K562 (cell line): ENCODE results near the gene LCA5L. TPM values are rescaled to one million over a fixed set of nuclear protein-coding genes. Genes with fewer than 3 reads are reported as not detected.

Experiments used
- E2F6 ChIP-seq, 2 experiments: IDR thresholded peaks; 2 replicates each; pipeline ENCODE4 v1.6.1; 2011; ENCODE audit warnings: borderline replicate concordance in 1 of 2, control low read depth in 1 of 2, low read depth in 1 of 2, low read length in 1 of 2, mild to moderate bottlenecking in 1 of 2, mixed read lengths in 1 of 2, moderate library complexity in 1 of 2; ENCODE audit not compliant: insufficient read depth in 1 of 2, insufficient read length in 1 of 2, poor library complexity in 1 of 2, severe bottlenecking in 1 of 2; ENCODE audit errors: extremely low read depth in 1 of 2
- ELF4 ChIP-seq: fragments of 450-650 bp; formaldehyde crosslinking; IDR thresholded peaks from 2 replicates; pipeline ENCODE4 v1.4.0; 2022; ENCODE audit warnings: missing genetic modification characterization
- EZH2 ChIP-seq: IDR thresholded peaks from 2 replicates; pipeline ENCODE4 v1.6.1; 2012; ENCODE audit warnings: low read depth, mild to moderate bottlenecking, inconsistent platforms, low read length, borderline replicate concordance
- ID3 ChIP-seq, 2 experiments: fragments of 250-450 bp in 1 of 2; fragments of 450-650 bp in 1 of 2; sonication (Bioruptor Pico) in 1 of 2; IDR thresholded peaks; 2 replicates each; pipeline versions ENCODE4 v1.6.1 to v1.8.0; 2016 to 2021; ENCODE audit warnings: mild to moderate bottlenecking in 2 of 2, moderate library complexity in 2 of 2, missing compliant biosample characterization in 1 of 2, missing genetic modification characterization in 1 of 2
- KLF6 ChIP-seq: fragments of 250-450 bp; sonication (Bioruptor Pico); IDR thresholded peaks from 2 replicates; pipeline ENCODE4 v1.4.0; 2020; ENCODE audit warnings: mild to moderate bottlenecking, moderate library complexity, borderline replicate concordance
- MIER1 ChIP-seq: fragments of 450-650 bp; IDR thresholded peaks from 2 replicates; pipeline ENCODE4 v1.6.1; 2016; ENCODE audit warnings: antibody characterized with exemption, mild to moderate bottlenecking, low read depth
- MLX ChIP-seq, 2 experiments: fragments of 450-650 bp in 1 of 2; sonication (generic) in 1 of 2; formaldehyde crosslinking; conservative IDR thresholded peaks; 2 replicates each; pipeline versions ENCODE4 v1.4.0 to v1.8.1; 2020 to 2022; ENCODE audit warnings: mild to moderate bottlenecking in 1 of 2, missing genetic modification reagents in 1 of 2
- TAF9B ChIP-seq: fragments of 450-650 bp; IDR thresholded peaks from 2 replicates; pipeline ENCODE4 v1.6.1; 2018; ENCODE audit warnings: mild to moderate bottlenecking; ENCODE audit not compliant: partially characterized antibody
- ZBED1 ChIP-seq: IDR thresholded peaks from 2 replicates; pipeline ENCODE4 v1.6.1; 2014
- ZC3H11A ChIP-seq: IDR thresholded peaks from 2 replicates; pipeline ENCODE4 v1.6.1; 2012; ENCODE audit warnings: low read depth, low read length, improper control_type of control experiment
- ZNF589 ChIP-seq: fragments of 200-800 bp; sonication (Bioruptor generic); IDR thresholded peaks from 2 replicates; pipeline ENCODE4 v1.6.1; 2016; ENCODE audit warnings: low read depth, missing genetic modification characterization, missing compliant biosample characterization
- ZNF740 ChIP-seq, 3 experiments: fragments of 200-800 bp in 1 of 3; sonication (Bioruptor generic) in 1 of 3; sonication (generic) in 1 of 3; formaldehyde crosslinking in 1 of 3; IDR thresholded peaks; 2 replicates each; pipeline versions ENCODE4 v1.6.1 to v1.8.0; 2016 to 2022; ENCODE audit warnings: mild to moderate bottlenecking in 2 of 3, missing compliant biosample characterization in 2 of 3, missing genetic modification characterization in 2 of 3, missing genetic modification reagents in 1 of 3
- polyA plus RNA-seq, 8 experiments: library from polyadenylated mRNA; depleted of rRNA in 4 of 8; stranded (reverse) in 5 of 8; unstranded in 3 of 8; fragments of >200 nt; fragmentation: Nextera tagmentation in 2 of 8; fragmentation: Illumina TruSeq in 1 of 8; extraction: Ambion mirVana in 2 of 8; extraction: Trizol in 1 of 8; gene quantifications; 2 replicates each; pipeline versions ENCODE4 v1.2.1 to v1.2.3, GENCODE V29; 2011 to 2014; ENCODE audit warnings: inconsistent platforms in 1 of 8, missing spikeins in 1 of 8
- total RNA-seq, 7 experiments: library from RNA; depleted of rRNA in 6 of 7; stranded (reverse); fragments of >200 nt in 6 of 7; fragmentation: Illumina TruSeq in 2 of 7; extraction: Trizol in 2 of 7; gene quantifications; 2 replicates each; pipeline versions ENCODE4 v1.2.1 to v1.2.3, GENCODE V29; 2011 to 2021; ENCODE audit warnings: low replicate concordance in 1 of 7
- TF ChIP-seq, protein P1 (sequence below): fragments of 450-650 bp; formaldehyde crosslinking; IDR thresholded peaks from 2 replicates; pipeline ENCODE4 v1.4.0; 2022; ENCODE audit warnings: missing genetic modification characterization
- TF ChIP-seq, protein P2 (sequence below), 2 experiments: fragments of 450-650 bp; conservative IDR thresholded peaks; 2 replicates each; pipeline ENCODE4 v1.6.1; 2017; ENCODE audit warnings: mild to moderate bottlenecking in 2 of 2, moderate library complexity in 2 of 2
- TF ChIP-seq, protein P3 (sequence below): fragments of 450-650 bp; IDR thresholded peaks from 2 replicates; pipeline ENCODE4 v1.6.1; 2018; ENCODE audit warnings: mild to moderate bottlenecking, low read depth; ENCODE audit not compliant: partially characterized antibody

LCA5L gene
- total and polyA plus RNA-seq, 9 of the 15 experiments (the other 6 are each of a cell fraction or from before 2014, with no cell fraction given): 1.8 to 4.9 (median 3.8) TPM

DNA sequence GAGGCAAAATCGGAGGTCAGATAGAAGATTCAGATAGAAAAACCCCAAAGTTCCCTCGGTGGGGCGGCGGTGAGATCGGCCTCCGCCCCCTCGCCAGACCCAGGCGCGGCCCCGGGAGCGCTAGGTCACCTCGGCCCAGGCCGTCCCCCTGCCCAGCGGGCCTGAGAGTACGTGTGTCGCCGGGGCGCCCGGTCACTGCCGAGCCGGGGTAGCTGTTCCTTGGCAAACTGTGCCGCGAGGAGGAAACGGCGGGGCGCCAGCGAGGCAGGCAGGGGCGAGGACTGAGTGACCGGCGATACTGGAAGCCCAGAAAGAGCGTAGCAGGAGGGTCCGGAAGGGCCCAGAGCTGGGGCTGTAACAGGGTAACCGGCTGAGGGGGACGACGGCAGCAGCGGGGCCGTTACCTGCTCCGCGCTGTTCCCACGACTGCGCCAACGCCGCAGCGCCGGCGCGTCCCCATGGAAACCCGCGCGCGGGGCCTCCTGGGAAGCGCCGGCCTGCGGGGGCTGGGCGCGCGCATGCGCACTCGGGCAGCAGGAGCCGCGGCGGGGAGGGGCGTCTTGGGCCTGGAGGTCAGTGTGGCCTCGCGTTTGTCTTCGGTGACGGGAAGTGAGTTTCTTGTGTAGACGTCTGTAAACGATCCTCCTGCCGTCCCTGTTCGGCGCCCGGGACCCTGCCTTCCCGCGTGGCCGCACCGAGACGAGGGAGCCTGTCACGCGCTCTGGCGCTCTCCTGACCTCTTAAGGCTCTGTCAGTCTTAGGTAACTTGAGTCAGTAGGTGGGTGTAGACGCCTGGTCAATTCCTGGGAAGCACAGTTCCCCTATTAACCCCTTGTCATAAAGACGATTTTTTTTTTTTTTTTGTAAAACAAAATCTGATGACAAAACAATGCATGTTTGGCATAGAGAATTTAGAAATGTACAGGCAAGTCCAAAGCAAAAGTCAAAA is at the start of gene LCA5L (continued):
- TF ChIP-seq MIER1: no peak
- no peak for TF ChIP-seq ZC3H11A
- TF ChIP-seq, protein P1, sequence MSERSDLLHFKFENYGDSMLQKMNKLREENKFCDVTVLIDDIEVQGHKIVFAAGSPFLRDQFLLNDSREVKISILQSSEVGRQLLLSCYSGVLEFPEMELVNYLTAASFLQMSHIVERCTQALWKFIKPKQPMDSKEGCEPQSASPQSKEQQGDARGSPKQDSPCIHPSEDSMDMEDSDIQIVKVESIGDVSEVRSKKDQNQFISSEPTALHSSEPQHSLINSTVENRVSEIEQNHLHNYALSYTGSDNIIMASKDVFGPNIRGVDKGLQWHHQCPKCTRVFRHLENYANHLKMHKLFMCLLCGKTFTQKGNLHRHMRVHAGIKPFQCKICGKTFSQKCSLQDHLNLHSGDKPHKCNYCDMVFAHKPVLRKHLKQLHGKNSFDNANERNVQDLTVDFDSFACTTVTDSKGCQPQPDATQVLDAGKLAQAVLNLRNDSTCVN: peak; percentile 90; the same call in 1 of the 2 replicates
- TF ChIP-seq KLF6 (CRISPR knock-in tag): no peak
- TF ChIP-seq EZH2: no peak
- TF ChIP-seq, protein P2, sequence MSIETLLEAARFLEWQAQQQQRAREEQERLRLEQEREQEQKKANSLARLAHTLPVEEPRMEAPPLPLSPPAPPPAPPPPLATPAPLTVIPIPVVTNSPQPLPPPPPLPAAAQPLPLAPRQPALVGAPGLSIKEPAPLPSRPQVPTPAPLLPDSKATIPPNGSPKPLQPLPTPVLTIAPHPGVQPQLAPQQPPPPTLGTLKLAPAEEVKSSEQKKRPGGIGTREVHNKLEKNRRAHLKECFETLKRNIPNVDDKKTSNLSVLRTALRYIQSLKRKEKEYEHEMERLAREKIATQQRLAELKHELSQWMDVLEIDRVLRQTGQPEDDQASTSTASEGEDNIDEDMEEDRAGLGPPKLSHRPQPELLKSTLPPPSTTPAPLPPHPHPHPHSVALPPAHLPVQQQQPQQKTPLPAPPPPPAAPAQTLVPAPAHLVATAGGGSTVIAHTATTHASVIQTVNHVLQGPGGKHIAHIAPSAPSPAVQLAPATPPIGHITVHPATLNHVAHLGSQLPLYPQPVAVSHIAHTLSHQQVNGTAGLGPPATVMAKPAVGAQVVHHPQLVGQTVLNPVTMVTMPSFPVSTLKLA (conservative IDR thresholded peaks at IDR 0.05): peak; percentile 74 to 89
- TF ChIP-seq MLX (CRISPR knock-in tag; conservative IDR thresholded peaks at IDR 0.05): 0 out of 4 replicates have a peak, but pooled peaks of 1 of the 2 experiments have one; percentile 71
- TF ChIP-seq ELF4 (CRISPR knock-in tag): 0 out of 2 replicates have a peak, but pooled peaks have one; percentile 44
- TF ChIP-seq E2F6 (IDR thresholded peaks at IDR 0.05; ENCODE audit: borderline replicate concordance in 1 of 2, extremely low read depth in 1 of 2, insufficient read depth in 1 of 2, insufficient read length in 1 of 2, low read depth in 1 of 2, low read length in 1 of 2, poor library complexity in 1 of 2, severe bottlenecking in 1 of 2): peak; percentile 94 to 97
- no peak for TF ChIP-seq ID3 (CRISPR knock-in tag; IDR thresholded peaks at IDR 0.05)
- TF ChIP-seq ID3 (tag; IDR thresholded peaks at IDR 0.05): peak; percentile 77; the same call in 1 of the 2 replicates
- TF ChIP-seq, protein P3, sequence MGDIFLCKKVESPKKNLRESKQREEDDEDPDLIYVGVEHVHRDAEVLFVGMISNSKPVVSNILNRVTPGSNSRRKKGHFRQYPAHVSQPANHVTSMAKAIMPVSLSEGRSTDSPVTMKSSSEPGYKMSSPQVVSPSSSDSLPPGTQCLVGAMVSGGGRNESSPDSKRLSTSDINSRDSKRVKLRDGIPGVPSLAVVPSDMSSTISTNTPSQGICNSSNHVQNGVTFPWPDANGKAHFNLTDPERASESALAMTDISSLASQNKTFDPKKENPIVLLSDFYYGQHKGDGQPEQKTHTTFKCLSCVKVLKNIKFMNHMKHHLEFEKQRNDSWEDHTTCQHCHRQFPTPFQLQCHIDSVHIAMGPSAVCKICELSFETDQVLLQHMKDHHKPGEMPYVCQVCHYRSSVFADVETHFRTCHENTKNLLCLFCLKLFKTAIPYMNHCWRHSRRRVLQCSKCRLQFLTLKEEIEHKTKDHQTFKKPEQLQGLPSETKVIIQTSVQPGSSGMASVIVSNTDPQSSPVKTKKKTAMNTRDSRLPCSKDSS: no peak
- no peak for TF ChIP-seq ZBED1
- TF ChIP-seq ZNF589 (CRISPR knock-in tag): peak; percentile 72; the same call in 1 of the 2 replicates
- peak; percentile 67 for TF ChIP-seq TAF9B
- peak; percentile 52; the same call in 1 of the 2 replicates for TF ChIP-seq ZNF740 (CRISPR knock-in tag; IDR thresholded peaks at IDR 0.05)
- TF ChIP-seq ZNF740 (tag; IDR thresholded peaks at IDR 0.05): 0 out of 4 replicates have a peak, but pooled peaks of 1 of the 2 experiments have one; percentile 26
